BJ (cell line): ENCODE data around the gene SFXN1. TPM values are rescaled to one million over a fixed set of nuclear protein-coding genes. Genes with fewer than 3 reads are reported as not detected.
A peak's percentile ranks its signal among the peaks of the same experiment; 100 is the strongest.

ENCODE experiments used
- CTCF ChIA-PET: fragments of 350-600 bp; formaldehyde crosslinking; extraction: SDS; loops from one replicate; lab custom pipeline; 2021; ENCODE audit warnings: antibody characterized with exemption, inconsistent platforms; lab: Yijun Ruan, JAX
- POLR2A ChIA-PET: fragments of 300-600 bp; sonication (Branson Sonifier 250); formaldehyde crosslinking; extraction: SDS; loops from one replicate; lab custom pipeline; 2021; ENCODE audit warnings: antibody characterized with exemption; lab: Charles Lee
- DNase-seq: peaks from one replicate; pipeline ENCODE4 v3.0.0-alpha.2; 2011; ENCODE audit warnings: low read depth
- H3K27me3 ChIP-seq: 2 replicates; pipeline ENCODE4 v1.6.0; 2011; ENCODE audit warnings: low read length; ENCODE audit not compliant: control insufficient read depth, insufficient read depth
- H3K36me3 ChIP-seq: 2 replicates; pipeline ENCODE4 v1.5.1; 2011; ENCODE audit warnings: low read length; ENCODE audit not compliant: control insufficient read depth, insufficient read depth
- H3K4me3 ChIP-seq: 2 replicates; pipeline ENCODE4 v1.5.1; 2011; ENCODE audit warnings: low read depth, mild to moderate bottlenecking, control low read depth, low read length
- polyA plus RNA-seq: library from polyadenylated mRNA; depleted of rRNA; stranded (reverse); fragments of >200 nt; gene quantifications from 2 replicates; pipeline ENCODE4 v1.2.3, GENCODE V29; 2011
- TF ChIP-seq, protein P1 (sequence below): IDR thresholded peaks from 2 replicates; pipeline ENCODE4 v1.5.1; 2011; ENCODE audit warnings: low read depth, mild to moderate bottlenecking, control low read depth, inconsistent platforms, low read length, moderate library complexity; ENCODE audit not compliant: insufficient read depth

SFXN1 gene
- polyA plus RNA-seq, 1 experiment: 89.9 TPM

DNA sequence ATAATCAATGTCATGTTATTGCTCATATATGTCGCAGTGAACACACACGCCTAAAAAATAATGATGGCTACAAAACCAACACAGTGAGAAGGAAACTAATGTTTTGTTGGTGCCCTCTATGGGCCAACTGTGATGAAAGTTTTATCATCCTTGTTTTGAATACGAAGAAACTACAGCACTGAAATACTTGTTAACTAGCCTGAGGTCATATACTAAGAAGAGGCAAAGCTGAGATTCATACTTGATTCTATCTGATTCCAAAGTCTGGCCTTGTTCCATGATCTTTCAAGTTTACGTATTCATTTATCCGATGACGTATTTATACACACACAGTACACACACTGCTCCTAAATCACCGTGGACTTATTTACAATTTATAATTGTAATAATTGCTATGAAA, 18.2 kb upstream of the SFXN1 start:
- H3K27me3 ChIP-seq: no peaks in the 10 kb centered on the region; the same call in none of the 2 replicates
- DNase-seq: no peak
- no peaks in the 10 kb centered on the region for H3K36me3 ChIP-seq
- ChIA-PET CTCF (interaction anchor here (0.7 kb wide), 1 partner anchor 725 kb away, joined by 4 read pairs; no protein-coding TSS in a partner anchor), POLR2A (no interaction called here)
- no peak overlapping the region for H3K4me3 ChIP-seq
- TF ChIP-seq, protein P1, sequence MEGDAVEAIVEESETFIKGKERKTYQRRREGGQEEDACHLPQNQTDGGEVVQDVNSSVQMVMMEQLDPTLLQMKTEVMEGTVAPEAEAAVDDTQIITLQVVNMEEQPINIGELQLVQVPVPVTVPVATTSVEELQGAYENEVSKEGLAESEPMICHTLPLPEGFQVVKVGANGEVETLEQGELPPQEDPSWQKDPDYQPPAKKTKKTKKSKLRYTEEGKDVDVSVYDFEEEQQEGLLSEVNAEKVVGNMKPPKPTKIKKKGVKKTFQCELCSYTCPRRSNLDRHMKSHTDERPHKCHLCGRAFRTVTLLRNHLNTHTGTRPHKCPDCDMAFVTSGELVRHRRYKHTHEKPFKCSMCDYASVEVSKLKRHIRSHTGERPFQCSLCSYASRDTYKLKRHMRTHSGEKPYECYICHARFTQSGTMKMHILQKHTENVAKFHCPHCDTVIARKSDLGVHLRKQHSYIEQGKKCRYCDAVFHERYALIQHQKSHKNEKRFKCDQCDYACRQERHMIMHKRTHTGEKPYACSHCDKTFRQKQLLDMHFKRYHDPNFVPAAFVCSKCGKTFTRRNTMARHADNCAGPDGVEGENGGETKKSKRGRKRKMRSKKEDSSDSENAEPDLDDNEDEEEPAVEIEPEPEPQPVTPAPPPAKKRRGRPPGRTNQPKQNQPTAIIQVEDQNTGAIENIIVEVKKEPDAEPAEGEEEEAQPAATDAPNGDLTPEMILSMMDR: peak; percentile 40

DNA sequence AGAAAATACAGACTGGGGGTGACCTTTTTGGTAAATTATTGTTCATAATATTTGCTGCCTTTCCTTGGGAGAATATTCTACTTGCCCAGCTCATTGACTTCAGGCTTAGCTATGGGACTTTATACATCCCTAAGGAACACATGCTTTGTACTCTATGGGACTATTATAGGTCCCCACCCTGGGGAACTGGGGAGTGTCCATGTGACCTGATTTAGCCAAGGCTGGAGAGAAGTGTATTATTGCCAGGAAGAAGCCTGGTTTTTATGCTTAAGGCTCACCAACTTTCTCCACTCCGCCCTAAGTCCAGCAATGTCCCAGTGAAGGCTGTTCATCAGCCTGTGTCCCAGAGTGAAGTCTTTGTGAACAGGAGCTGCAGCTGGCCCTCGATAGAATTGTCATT, 17.8 kb upstream of the SFXN1 start:
- H3K36me3 ChIP-seq: no peaks in the 10 kb centered on the region
- no peak for DNase-seq
- TF ChIP-seq, protein P1: no peak
- ChIA-PET CTCF (interaction anchor here (0.7 kb wide), 1 partner anchor 724 kb away, joined by 4 read pairs; no protein-coding TSS in a partner anchor), POLR2A (no interaction called here)
- H3K27me3 ChIP-seq: no peaks in the 10 kb centered on the region; the same call in none of the 2 replicates
- H3K4me3 ChIP-seq: no peak overlapping the region

DNA sequence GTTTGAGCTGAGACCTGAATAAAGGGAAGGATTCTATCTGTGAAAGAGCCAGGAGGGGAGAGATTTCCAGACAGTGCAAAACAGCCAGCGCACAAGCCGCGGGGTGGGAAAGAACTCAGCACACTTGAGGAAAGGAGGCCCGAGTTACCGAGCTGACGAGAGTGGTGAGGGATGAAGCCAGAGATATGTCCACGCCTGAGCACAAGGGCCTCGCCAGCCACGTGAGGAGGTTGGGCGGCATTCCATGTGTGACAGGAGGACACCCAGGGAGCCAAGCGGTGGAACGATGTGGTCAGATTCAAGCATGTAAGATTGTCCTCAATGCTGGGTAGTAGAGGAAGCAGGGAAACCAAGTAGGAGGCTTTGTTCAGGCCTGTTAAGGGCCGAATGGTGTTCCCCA, 17.0 kb upstream of the SFXN1 start:
- POLR2A ChIA-PET: no interaction called here
- TF ChIP-seq, protein P1: no peak
- CTCF ChIA-PET: no interaction called here
- DNase-seq: no peak
- H3K27me3 ChIP-seq: no peaks in the 10 kb centered on the region; the same call in none of the 2 replicates
- no peak overlapping the region for H3K4me3 ChIP-seq
- no peaks in the 10 kb centered on the region for H3K36me3 ChIP-seq

DNA sequence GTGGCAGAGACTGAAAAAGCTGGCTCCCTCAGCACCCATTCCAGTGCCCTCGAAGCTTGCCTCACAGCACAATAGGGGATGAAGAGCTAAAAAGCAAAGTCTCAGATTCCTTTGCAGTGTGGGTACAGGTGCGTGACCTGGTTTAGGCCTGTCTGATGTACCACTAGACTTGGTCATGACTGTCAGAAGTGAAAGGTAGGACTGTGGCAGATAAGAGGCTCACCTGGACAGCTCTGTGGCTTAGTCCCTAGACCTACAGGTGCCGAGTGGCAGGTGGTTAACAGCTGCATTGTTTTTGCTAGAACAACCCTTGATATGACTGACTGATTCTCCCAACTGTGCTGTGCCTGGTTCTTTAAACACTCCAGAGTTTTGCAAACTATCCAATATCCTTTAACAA, 14.7 kb upstream of the SFXN1 start:
- POLR2A ChIA-PET: no interaction called here
- no peak for DNase-seq

DNA sequence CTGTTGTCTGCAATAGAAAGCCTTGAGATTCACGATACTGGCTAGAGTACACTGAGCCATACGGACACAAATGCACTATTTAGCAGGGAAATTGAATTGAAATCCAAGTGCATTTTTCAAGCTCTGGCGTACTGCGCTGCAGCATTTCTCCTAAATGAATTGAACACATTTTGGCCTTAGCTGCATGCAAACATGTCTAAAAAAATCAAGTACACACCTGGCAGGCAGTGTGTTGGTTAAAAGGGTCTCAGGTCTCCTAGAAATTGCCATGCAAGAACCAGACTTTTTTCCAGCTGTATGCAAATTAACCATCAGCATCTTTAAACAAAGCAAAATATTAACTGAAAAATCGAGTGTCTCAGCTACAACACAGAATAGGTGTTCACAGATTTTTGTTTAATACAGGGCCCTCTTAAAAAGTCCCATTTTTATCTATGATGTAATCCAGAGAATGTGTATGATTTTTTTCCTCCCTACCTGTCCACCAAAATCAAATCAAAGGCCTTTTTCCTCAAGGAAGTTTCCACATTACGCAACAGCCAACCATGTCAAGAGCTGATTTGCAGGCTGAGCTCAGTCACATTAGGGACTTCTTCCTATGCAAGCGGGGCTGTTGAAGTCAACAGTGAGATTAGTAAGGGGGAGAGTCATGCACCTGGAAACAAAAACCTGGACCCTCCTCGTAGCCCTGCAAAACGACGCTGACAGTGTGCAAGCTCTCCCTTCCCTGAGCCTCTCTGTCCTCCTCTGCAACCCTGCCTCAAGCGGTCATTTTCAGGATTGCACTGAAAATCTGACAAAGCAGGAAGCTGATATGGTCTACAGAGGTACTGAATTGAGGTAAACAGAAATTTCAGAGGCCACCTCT, 14.1 kb upstream of the SFXN1 start:
- no peak for DNase-seq
- ChIA-PET POLR2A (no interaction called here), CTCF (interaction anchor here (0.5 to 2.0 kb wide), 11 partner anchors 11 to 407 kb away, joined by 3 to 33 read pairs (median 4); partner anchors contain the start of genes CPLX2, DRD1 and SFXN1)
- Histone ChIP-seq H3K36me3 (no peaks in the 10 kb centered on the region), H3K4me3 (no peak overlapping the region), H3K27me3 (peaks cover 5% of the 10 kb centered on the region)
- TF ChIP-seq, protein P1: peak; percentile 82

More for the DNA sequence above, 14.7 kb upstream of the SFXN1 start:
- CTCF ChIA-PET: interaction anchor here (1.3 to 2.0 kb wide), 3 partner anchors 10 to 20 kb away, joined by 6 to 33 read pairs (median 6); partner anchors contain the start of genes DRD1 and SFXN1
- Histone ChIP-seq H3K4me3 (no peak overlapping the region), H3K36me3 (no peaks in the 10 kb centered on the region), H3K27me3 (peaks cover 5% of the 10 kb centered on the region)
- TF ChIP-seq, protein P1: no peak
